HepG2 (cell line): ENCODE results near the gene RRP12. TPM values are rescaled to one million over a fixed set of nuclear protein-coding genes. Genes with fewer than 3 reads are reported as not detected.
A peak's percentile ranks its signal among the peaks of the same experiment; 100 is the strongest.

Experiments
- CBX2 ChIP-seq, 2 experiments: fragments of 200-600 bp in 1 of 2; sonication (generic); formaldehyde crosslinking in 1 of 2; IDR thresholded peaks; 2 replicates each; pipeline versions ENCODE4 v1.7.0 to v1.8.1; 2018 to 2022; ENCODE audit warnings: low read depth in 2 of 2, low read length in 1 of 2, mild to moderate bottlenecking in 1 of 2, missing genetic modification reagents in 1 of 2
- GABPB1 ChIP-seq: IDR thresholded peaks from 2 replicates; pipeline ENCODE4 v1.6.1; 2016; ENCODE audit warnings: mild to moderate bottlenecking, missing genetic modification reagents, moderate library complexity, missing compliant biosample characterization
- HDAC2 ChIP-seq: sonication (generic); formaldehyde crosslinking; IDR thresholded peaks from 2 replicates; pipeline ENCODE4 v1.4.0; 2020; ENCODE audit warnings: missing genetic modification reagents
- HDAC6 ChIP-seq: fragments of 200-600 bp; sonication (generic); IDR thresholded peaks from 2 replicates; pipeline ENCODE4 v1.7.0; 2017; ENCODE audit warnings: mild to moderate bottlenecking, antibody characterized with exemption, low read length, low read depth
- HNRNPLL ChIP-seq: fragments of 200-400 bp; formaldehyde crosslinking; IDR thresholded peaks from 2 replicates; pipeline ENCODE4 v1.6.1; 2017; ENCODE audit warnings: mild to moderate bottlenecking, low read depth, low read length; ENCODE audit not compliant: poor library complexity, severe bottlenecking
- IRF2 ChIP-seq: IDR thresholded peaks from 2 replicates; pipeline ENCODE4 v1.6.1; 2018; ENCODE audit warnings: missing genetic modification reagents, missing compliant biosample characterization
- KLF9 ChIP-seq: IDR thresholded peaks from 2 replicates; pipeline ENCODE4 v1.6.1; 2016; ENCODE audit warnings: low read depth
- MYNN ChIP-seq: sonication (generic); formaldehyde crosslinking; IDR thresholded peaks from 2 replicates; pipeline ENCODE4 v1.4.0; 2020; ENCODE audit warnings: mild to moderate bottlenecking, low read depth, missing genetic modification reagents
- NFYC ChIP-seq: IDR thresholded peaks from 2 replicates; pipeline ENCODE4 v1.6.1; 2016; ENCODE audit warnings: missing genetic modification reagents, missing compliant biosample characterization
- NR2C2 ChIP-seq: sonication (generic); formaldehyde crosslinking; IDR thresholded peaks from 2 replicates; pipeline ENCODE4 v1.4.0; 2020; ENCODE audit warnings: missing genetic modification reagents, mild to moderate bottlenecking, moderate library complexity, borderline replicate concordance
- PLSCR1 ChIP-seq: sonication (generic); formaldehyde crosslinking; IDR thresholded peaks from 2 replicates; pipeline ENCODE4 v1.5.0; 2020; ENCODE audit warnings: missing genetic modification reagents, mild to moderate bottlenecking, borderline replicate concordance
- THAP8 ChIP-seq: sonication (generic); formaldehyde crosslinking; IDR thresholded peaks from 2 replicates; pipeline ENCODE4 v1.5.1; 2020; ENCODE audit warnings: missing genetic modification reagents, mild to moderate bottlenecking, borderline replicate concordance
- TP53 ChIP-seq: sonication (generic); formaldehyde crosslinking; conservative IDR thresholded peaks from 2 replicates; pipeline ENCODE4 v1.4.0; 2020; ENCODE audit warnings: missing genetic modification reagents
- ZNF350 ChIP-seq: sonication (generic); formaldehyde crosslinking; IDR thresholded peaks from 2 replicates; pipeline ENCODE4 v1.4.0; 2020; ENCODE audit warnings: mild to moderate bottlenecking, low read depth, missing genetic modification reagents, borderline replicate concordance
- ZNF484 ChIP-seq: sonication (generic); formaldehyde crosslinking; IDR thresholded peaks from 2 replicates; pipeline ENCODE4 v1.5.1; 2020; ENCODE audit warnings: mild to moderate bottlenecking, low read depth, missing genetic modification reagents, borderline replicate concordance
- ZNF556 ChIP-seq: sonication (generic); formaldehyde crosslinking; IDR thresholded peaks from 2 replicates; pipeline ENCODE4 v1.4.0; 2020; ENCODE audit warnings: mild to moderate bottlenecking, missing genetic modification reagents, borderline replicate concordance
- ZNF558 ChIP-seq: sonication (generic); formaldehyde crosslinking; IDR thresholded peaks from 2 replicates; pipeline ENCODE4 v1.9.0; 2022; ENCODE audit warnings: mild to moderate bottlenecking, missing genetic modification reagents, borderline replicate concordance
- ZNF772 ChIP-seq: sonication (generic); formaldehyde crosslinking; IDR thresholded peaks from 2 replicates; pipeline ENCODE4 v1.5.0; 2020; ENCODE audit warnings: mild to moderate bottlenecking, missing genetic modification reagents
- polyA plus RNA-seq, 8 experiments: library from polyadenylated mRNA; depleted of rRNA in 3 of 8; stranded (reverse) in 7 of 8; unstranded in 1 of 8; fragments of >200 nt; fragmentation: Illumina TruSeq in 4 of 8; extraction: Trizol in 4 of 8; gene quantifications; 2 replicates each; pipeline versions ENCODE4 v1.2.1 to v1.2.3, GENCODE V29; 2011 to 2016; ENCODE audit warnings: low read depth in 4 of 8, missing spikeins in 1 of 8, mixed read lengths in 1 of 8; ENCODE audit not compliant: insufficient read depth in 1 of 8
- total RNA-seq, 5 experiments: library from RNA; depleted of rRNA; stranded (reverse); fragments of >200 nt; fragmentation: Illumina TruSeq; extraction: Trizol; gene quantifications; 2 replicates each; pipeline ENCODE4 v1.2.3, GENCODE V29; 2016; ENCODE audit warnings: low read depth in 1 of 5
- TF ChIP-seq, protein P1 (sequence below): sonication (generic); formaldehyde crosslinking; IDR thresholded peaks from 2 replicates; pipeline ENCODE4 v1.4.0; 2020; ENCODE audit warnings: missing genetic modification reagents, borderline replicate concordance
- TF ChIP-seq, protein P2 (sequence below): sonication (generic); formaldehyde crosslinking; IDR thresholded peaks from 2 replicates; pipeline ENCODE4 v1.8.0; 2022; ENCODE audit warnings: mild to moderate bottlenecking, missing genetic modification reagents; ENCODE audit not compliant: insufficient replicate concordance

The RRP12 gene
- total and polyA plus RNA-seq, 2 of the 13 experiments (the other 11 are each of a cell fraction or from before 2014, with no cell fraction given) = 13.2 to 39.4 TPM

- TF ChIP-seq, protein P1, sequence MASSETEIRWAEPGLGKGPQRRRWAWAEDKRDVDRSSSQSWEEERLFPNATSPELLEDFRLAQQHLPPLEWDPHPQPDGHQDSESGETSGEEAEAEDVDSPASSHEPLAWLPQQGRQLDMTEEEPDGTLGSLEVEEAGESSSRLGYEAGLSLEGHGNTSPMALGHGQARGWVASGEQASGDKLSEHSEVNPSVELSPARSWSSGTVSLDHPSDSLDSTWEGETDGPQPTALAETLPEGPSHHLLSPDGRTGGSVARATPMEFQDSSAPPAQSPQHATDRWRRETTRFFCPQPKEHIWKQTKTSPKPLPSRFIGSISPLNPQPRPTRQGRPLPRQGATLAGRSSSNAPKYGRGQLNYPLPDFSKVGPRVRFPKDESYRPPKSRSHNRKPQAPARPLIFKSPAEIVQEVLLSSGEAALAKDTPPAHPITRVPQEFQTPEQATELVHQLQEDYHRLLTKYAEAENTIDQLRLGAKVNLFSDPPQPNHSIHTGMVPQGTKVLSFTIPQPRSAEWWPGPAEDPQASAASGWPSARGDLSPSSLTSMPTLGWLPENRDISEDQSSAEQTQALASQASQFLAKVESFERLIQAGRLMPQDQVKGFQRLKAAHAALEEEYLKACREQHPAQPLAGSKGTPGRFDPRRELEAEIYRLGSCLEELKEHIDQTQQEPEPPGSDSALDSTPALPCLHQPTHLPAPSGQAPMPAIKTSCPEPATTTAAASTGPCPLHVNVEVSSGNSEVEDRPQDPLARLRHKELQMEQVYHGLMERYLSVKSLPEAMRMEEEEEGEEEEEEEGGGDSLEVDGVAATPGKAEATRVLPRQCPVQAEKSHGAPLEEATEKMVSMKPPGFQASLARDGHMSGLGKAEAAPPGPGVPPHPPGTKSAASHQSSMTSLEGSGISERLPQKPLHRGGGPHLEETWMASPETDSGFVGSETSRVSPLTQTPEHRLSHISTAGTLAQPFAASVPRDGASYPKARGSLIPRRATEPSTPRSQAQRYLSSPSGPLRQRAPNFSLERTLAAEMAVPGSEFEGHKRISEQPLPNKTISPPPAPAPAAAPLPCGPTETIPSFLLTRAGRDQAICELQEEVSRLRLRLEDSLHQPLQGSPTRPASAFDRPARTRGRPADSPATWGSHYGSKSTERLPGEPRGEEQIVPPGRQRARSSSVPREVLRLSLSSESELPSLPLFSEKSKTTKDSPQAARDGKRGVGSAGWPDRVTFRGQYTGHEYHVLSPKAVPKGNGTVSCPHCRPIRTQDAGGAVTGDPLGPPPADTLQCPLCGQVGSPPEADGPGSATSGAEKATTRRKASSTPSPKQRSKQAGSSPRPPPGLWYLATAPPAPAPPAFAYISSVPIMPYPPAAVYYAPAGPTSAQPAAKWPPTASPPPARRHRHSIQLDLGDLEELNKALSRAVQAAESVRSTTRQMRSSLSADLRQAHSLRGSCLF (CRISPR knock-in tag) = no peak
- TF ChIP-seq ZNF558 (CRISPR knock-in tag) (0 out of 2 replicates have a peak, but pooled peaks have one; percentile 61), PLSCR1 (CRISPR knock-in tag) (0 out of 2 replicates have a peak, but pooled peaks have one; percentile 77), NR2C2 (CRISPR knock-in tag) (0 out of 2 replicates have a peak, but pooled peaks have one; percentile 39), TP53 (no peak), NFYC (CRISPR knock-in tag) (no peak), GABPB1 (CRISPR knock-in tag) (no peak), THAP8 (CRISPR knock-in tag) (no peak), HNRNPLL (no peak), CBX2 (IDR thresholded peaks at IDR 0.05; ENCODE audit: low read depth, low read length) (no peak), CBX2 (CRISPR knock-in tag; IDR thresholded peaks at IDR 0.05; ENCODE audit: low read depth) (no peak), ZNF556 (CRISPR knock-in tag) (peak; percentile 19; the same call in 1 of the 2 replicates), MYNN (CRISPR knock-in tag) (no peak), HDAC2 (CRISPR knock-in tag) (0 out of 2 replicates have a peak, but pooled peaks have one; percentile 5), ZNF484 (CRISPR knock-in tag) (no peak), HDAC6 (no peak), KLF9 (no peak), ZNF350 (CRISPR knock-in tag) (peak; percentile 36; the same call in 1 of the 2 replicates), IRF2 (CRISPR knock-in tag) (0 out of 2 replicates have a peak, but pooled peaks have one; percentile 9), ZNF772 (0 out of 2 replicates have a peak, but pooled peaks have one; percentile 12)
- TF ChIP-seq, protein P2, sequence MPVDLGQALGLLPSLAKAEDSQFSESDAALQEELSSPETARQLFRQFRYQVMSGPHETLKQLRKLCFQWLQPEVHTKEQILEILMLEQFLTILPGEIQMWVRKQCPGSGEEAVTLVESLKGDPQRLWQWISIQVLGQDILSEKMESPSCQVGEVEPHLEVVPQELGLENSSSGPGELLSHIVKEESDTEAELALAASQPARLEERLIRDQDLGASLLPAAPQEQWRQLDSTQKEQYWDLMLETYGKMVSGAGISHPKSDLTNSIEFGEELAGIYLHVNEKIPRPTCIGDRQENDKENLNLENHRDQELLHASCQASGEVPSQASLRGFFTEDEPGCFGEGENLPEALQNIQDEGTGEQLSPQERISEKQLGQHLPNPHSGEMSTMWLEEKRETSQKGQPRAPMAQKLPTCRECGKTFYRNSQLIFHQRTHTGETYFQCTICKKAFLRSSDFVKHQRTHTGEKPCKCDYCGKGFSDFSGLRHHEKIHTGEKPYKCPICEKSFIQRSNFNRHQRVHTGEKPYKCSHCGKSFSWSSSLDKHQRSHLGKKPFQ (CRISPR knock-in tag) = peak; percentile 70
Observed at GRCh38 chr10:97426776-97427570, 25.8 kb upstream of the RRP12 start (continued).
